Measurements from ENCODE around the gene PRRC2A.

Gene PRRC2A

GRCh38 chr6:31609519-31610406 lies 10.8 kb upstream of the PRRC2A start:
- no peak for TF ChIP-seq CTCF (conservative IDR thresholded peaks at IDR 0.05; ENCODE audit: low read depth, low read length)
- no peak overlapping the region for H3K4me3 ChIP-seq (ENCODE audit: low read depth, low read length)
- DNase-seq (ENCODE audit: low read depth) = no peak

GRCh38 chr6:31610968-31611367 lies 9.5 kb upstream of the PRRC2A start:
- no peak for TF ChIP-seq CTCF (conservative IDR thresholded peaks at IDR 0.05; ENCODE audit: low read depth, low read length)
- no peak for DNase-seq (ENCODE audit: low read depth)
- H3K4me3 ChIP-seq (ENCODE audit: low read depth, low read length) = no peak overlapping the region

- DNase-seq (ENCODE audit: low read depth) = no peak
- no peak for TF ChIP-seq CTCF (conservative IDR thresholded peaks at IDR 0.05; ENCODE audit: low read depth, low read length)
- no peak overlapping the region for H3K4me3 ChIP-seq (ENCODE audit: low read depth, low read length)
These were observed 6.4 kb upstream of the PRRC2A start for GRCh38 chr6:31614075-31614619.

- no peak for TF ChIP-seq CTCF (conservative IDR thresholded peaks at IDR 0.05; ENCODE audit: low read depth, low read length)
- no peak for DNase-seq (ENCODE audit: low read depth)
- no peak within 1 kb of the TSS for H3K4me3 ChIP-seq (ENCODE audit: low read depth, low read length)
These were observed 5.6 kb upstream of the PRRC2A start, which contains the start of gene AIF1 for GRCh38 chr6:31614684-31615578. TSS of gene AIF1 (plus strand) at chr6:31615234. CDS start at chr6:31615330, 96 bp downstream.

- no peak for TF ChIP-seq CTCF (conservative IDR thresholded peaks at IDR 0.05; ENCODE audit: low read depth, low read length)
- DNase-seq (ENCODE audit: low read depth) = no peak
- no peak overlapping the region for H3K4me3 ChIP-seq (ENCODE audit: low read depth, low read length)
These were observed 4.8 kb upstream of the PRRC2A start for GRCh38 chr6:31615748-31616147.

GRCh38 chr6:31617010-31617409 lies 3.5 kb upstream of the PRRC2A start:
- DNase-seq (ENCODE audit: low read depth) = peak; percentile 41
- no peak overlapping the region for H3K4me3 ChIP-seq (ENCODE audit: low read depth, low read length)
- no peak for TF ChIP-seq CTCF (conservative IDR thresholded peaks at IDR 0.05; ENCODE audit: low read depth, low read length)

All from choroid plexus epithelial cell (primary cell).